PFSK-1 (cell line): ENCODE data around the gene EXOSC5.

Source experiments
- FOXP2 ChIP-seq: optimal IDR thresholded peaks from 2 replicates; pipeline ENCODE3; 2011; ENCODE audit warnings: borderline replicate concordance, control low read depth, inconsistent platforms; ENCODE audit not compliant: insufficient read depth; ENCODE audit errors: extremely low read length, extremely low read depth
- POLR2AphosphoS5 ChIP-seq: IDR thresholded peaks from 2 replicates; pipeline ENCODE4 v1.6.1; 2012; ENCODE audit warnings: low read depth, mild to moderate bottlenecking, control low read depth, low read length, moderate library complexity
- REST ChIP-seq, 2 experiments: IDR thresholded peaks; 2 replicates each; pipeline versions ENCODE4 v1.6.1 to v1.8.0; 2011 to 2012; ENCODE audit warnings: low read depth in 2 of 2, low read length in 2 of 2, control low read depth in 1 of 2, inconsistent platforms in 1 of 2, mild to moderate bottlenecking in 1 of 2, moderate library complexity in 1 of 2; ENCODE audit not compliant: insufficient read depth in 1 of 2
- SIN3A ChIP-seq: IDR thresholded peaks from 2 replicates; pipeline ENCODE4 v1.6.1; 2012; ENCODE audit warnings: mild to moderate bottlenecking, low read length, moderate library complexity, borderline replicate concordance; ENCODE audit not compliant: insufficient read depth
- TAF1 ChIP-seq: IDR thresholded peaks from 2 replicates; pipeline ENCODE4 v1.6.1; 2012; ENCODE audit warnings: low read length, control low read depth, borderline replicate concordance; ENCODE audit not compliant: insufficient read depth

Gene EXOSC5

GRCh38 chr19:41377977-41378709 lies 19.0 kb downstream of the EXOSC5 start:
- no peak for TF ChIP-seq SIN3A
- TF ChIP-seq POLR2AphosphoS5 = no peak
- no peak for TF ChIP-seq TAF1
- TF ChIP-seq FOXP2 = no peak
- no peak for TF ChIP-seq REST (IDR thresholded peaks at IDR 0.05; ENCODE audit: insufficient read depth in 1 of 2, low read depth in 2 of 2, low read length in 2 of 2)

GRCh38 chr19:41376998-41377365 lies 20.2 kb downstream of the EXOSC5 start:
- TF ChIP-seq POLR2AphosphoS5 = no peak
- TF ChIP-seq FOXP2 = no peak
- no peak for TF ChIP-seq TAF1
- TF ChIP-seq SIN3A = no peak
- no peak for TF ChIP-seq REST (IDR thresholded peaks at IDR 0.05; ENCODE audit: insufficient read depth in 1 of 2, low read depth in 2 of 2, low read length in 2 of 2)

GRCh38 chr19:41376241-41376997 lies 20.7 kb downstream of the EXOSC5 start, which contains the start of gene TMEM91:
Gene TMEM91 (plus strand): TSS chr19:41376533. CDS start chr19:41378310, 1,777 bp downstream.
- TF ChIP-seq SIN3A (no peak), TAF1 (no peak), FOXP2 (no peak), POLR2AphosphoS5 (no peak), REST (IDR thresholded peaks at IDR 0.05; ENCODE audit: insufficient read depth in 1 of 2, low read depth in 2 of 2, low read length in 2 of 2) (no peak)

- TF ChIP-seq POLR2AphosphoS5 (0 out of 2 replicates have a peak, but pooled peaks have one; percentile 18), FOXP2 (peak; percentile 51), SIN3A (no peak)
These were observed 23.2 kb downstream of the EXOSC5 start for GRCh38 chr19:41373993-41374392.

- TF ChIP-seq FOXP2 = no peak
- TF ChIP-seq SIN3A = no peak
- TF ChIP-seq REST (IDR thresholded peaks at IDR 0.05; ENCODE audit: insufficient read depth in 1 of 2, low read depth in 2 of 2, low read length in 2 of 2) = no peak
- TF ChIP-seq POLR2AphosphoS5 = no peak
- TF ChIP-seq TAF1 = no peak
These were observed 24.7 kb downstream of the EXOSC5 start for GRCh38 chr19:41372501-41372900.
